LNCAP (cell line): ENCODE results near the gene TMUB2.

Experiments
- CTCF ChIP-seq: fragments of 450-650 bp; IDR thresholded peaks from 2 replicates; pipeline ENCODE4 v1.5.1; 2017; ENCODE audit warnings: mild to moderate bottlenecking

Gene TMUB2

GRCh38 chr17:44209786-44210341 lies 23.1 kb downstream of the TMUB2 start:
- TF ChIP-seq CTCF, result no peak

GRCh38 chr17:44210342-44211192 lies 23.8 kb downstream of the TMUB2 start:
- TF ChIP-seq CTCF, result no peak; the same call in 1 of the 2 replicates

GRCh38 chr17:44211281-44212265 lies 24.8 kb downstream of the TMUB2 start:
- no peak for TF ChIP-seq CTCF

- TF ChIP-seq CTCF, result no peak
Observed at GRCh38 chr17:44212507-44213402, 26.0 kb downstream of the TMUB2 start.

- TF ChIP-seq CTCF, result no peak
Observed at GRCh38 chr17:44213403-44214229, 26.8 kb downstream of the TMUB2 start.

- TF ChIP-seq CTCF, result no peak
Observed at GRCh38 chr17:44214230-44214494, 27.4 kb downstream of the TMUB2 start.
